NCI-H2196 (cell line): Measurements from ENCODE around the gene CHRNA4.
"Not testable (repeated sequence)": the region's sequence is repeated elsewhere in the genome, so short reads cannot be mapped to it uniquely, and the experiment has no call there.

ENCODE experiments used
- DNase-seq: peaks from one replicate; lab custom pipeline; 2025; ENCODE audit not compliant: unreplicated experiment; lab: John Stamatoyannopoulos, UW

CHRNA4 gene

DNA sequence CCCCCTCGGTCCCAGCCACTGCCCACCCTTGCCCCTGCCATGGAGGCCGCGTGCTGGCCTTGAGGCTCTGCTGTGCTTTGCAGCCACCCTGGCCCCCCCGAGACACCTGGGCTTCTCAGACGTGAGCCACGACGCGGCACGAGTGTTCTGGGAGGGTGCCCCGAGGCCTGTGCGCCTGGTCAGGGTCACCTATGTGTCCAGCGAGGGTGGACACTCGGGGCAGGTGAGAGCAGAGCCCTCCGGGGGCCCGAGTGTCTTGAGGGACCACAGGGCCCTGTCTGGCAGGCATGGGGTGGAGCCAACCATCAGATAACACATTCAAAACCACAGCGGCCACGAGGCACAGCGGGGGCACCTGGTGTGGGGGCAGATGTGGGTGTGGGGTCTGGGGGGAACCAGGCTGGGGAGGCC lies 49.3 kb downstream of the CHRNA4 start:
- no peak for DNase-seq

- no peak for DNase-seq
These were observed 49.8 kb downstream of the CHRNA4 start for GRCh38 chr20:63311186-63311832.

- no peak for DNase-seq
These were observed 50.7 kb downstream of the CHRNA4 start for GRCh38 chr20:63310265-63310991.

GRCh38 chr20:63309261-63310071 lies 51.7 kb downstream of the CHRNA4 start:
- peak; percentile 45 for DNase-seq

- DNase-seq: no peak
These were observed 52.8 kb downstream of the CHRNA4 start for GRCh38 chr20:63308218-63308911.

DNA sequence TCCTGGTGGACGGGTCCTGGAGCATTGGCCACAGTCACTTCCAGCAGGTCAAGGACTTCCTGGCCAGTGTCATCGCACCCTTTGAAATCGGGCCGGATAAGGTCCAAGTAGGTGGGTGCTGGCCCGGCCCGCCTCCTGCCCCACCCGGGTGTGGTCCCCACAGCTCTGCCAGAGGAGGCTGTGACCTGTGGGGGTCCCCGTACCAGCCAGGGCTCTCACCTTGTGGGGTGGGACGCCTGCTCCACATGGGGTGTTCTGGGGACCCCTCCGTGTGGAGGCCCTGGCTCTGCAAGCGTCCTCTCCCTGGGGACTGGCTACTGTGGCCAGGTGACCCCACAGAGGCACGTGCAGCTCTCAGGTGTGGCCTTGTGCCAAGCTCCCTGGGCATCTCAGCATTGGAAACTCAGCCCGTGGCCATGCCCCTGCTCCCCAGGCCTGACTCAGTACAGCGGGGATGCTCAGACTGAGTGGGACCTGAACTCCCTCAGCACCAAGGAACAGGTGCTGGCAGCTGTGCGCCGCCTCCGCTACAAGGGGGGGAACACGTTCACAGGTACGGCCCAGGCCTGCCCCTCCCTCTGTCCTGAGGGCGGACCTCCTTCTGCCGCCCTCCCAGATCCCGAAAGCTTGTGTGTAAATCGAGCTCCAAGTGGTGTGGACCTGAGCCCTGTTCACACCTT lies 53.5 kb downstream of the CHRNA4 start:
- no peak for DNase-seq

DNA sequence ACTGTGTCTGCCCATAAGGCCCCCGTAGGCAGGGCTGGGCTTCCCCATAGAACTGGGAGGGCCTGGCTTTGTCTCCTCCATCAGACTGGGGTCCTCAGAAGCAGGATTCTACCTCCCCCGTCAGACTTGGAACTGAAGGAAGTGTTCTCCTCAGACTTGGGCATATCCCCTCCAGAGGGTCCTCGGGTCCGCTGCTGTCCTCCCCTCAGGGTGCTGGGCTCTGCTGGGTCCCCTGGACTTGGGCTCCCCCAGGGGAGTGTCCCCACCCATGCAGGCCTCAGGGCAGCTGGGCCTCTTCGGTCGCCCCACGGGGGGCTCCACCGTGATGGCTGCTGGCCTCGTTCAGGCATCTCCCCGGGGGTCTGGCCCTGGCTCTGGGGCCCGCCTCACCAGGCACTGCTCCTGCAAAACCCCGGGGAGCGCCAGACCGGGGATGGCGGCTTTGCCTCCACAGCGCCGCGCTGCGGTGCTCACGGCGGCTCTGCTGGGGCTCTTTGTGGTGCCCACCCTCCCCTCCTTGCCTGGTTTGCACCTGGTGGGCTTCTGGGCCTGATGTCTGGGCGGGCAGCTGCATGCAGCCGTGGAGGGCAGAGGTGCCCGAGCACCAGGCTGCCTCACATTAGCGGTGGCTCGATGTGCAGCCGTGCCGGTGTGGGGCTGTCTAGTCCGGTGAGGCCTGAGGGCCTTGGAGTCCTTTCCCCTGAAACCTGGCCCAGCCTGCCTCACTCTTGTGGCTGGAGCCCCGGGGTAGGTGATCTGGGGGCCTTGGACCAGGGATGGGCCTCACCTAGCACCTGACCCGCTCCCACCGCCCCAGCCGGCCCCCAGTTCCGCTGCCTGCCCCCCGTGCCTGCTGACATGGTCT lies 54.2 kb downstream of the CHRNA4 start:
- no peak for DNase-seq

- DNase-seq: not testable (repeated sequence)
These were observed 55.0 kb downstream of the CHRNA4 start for GRCh38 chr20:63305933-63306672.

- DNase-seq: no peak
These were observed 55.8 kb downstream of the CHRNA4 start for GRCh38 chr20:63305393-63305792.

GRCh38 chr20:63303095-63303666 lies 58.0 kb downstream of the CHRNA4 start:
- DNase-seq: no peak

DNA sequence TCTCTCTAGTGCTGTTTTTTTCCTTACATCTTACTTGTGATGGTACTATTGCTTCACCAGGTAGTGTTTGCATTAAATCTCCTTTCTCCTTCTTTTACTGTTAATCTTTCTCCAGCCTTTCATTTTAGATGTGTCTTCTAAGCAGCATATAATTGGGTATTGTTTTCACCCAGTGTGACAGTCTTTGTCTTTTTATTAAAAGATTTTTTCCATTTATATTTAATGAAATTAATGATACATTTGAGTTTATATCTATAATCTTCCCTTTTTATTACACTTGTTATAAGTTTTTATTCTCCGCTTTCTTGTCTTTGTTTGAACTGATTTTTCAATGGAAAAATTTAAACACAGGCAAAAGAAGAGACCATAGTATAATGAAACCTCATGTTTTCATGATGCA lies 59.5 kb downstream of the CHRNA4 start:
- DNase-seq: no peak

DNA sequence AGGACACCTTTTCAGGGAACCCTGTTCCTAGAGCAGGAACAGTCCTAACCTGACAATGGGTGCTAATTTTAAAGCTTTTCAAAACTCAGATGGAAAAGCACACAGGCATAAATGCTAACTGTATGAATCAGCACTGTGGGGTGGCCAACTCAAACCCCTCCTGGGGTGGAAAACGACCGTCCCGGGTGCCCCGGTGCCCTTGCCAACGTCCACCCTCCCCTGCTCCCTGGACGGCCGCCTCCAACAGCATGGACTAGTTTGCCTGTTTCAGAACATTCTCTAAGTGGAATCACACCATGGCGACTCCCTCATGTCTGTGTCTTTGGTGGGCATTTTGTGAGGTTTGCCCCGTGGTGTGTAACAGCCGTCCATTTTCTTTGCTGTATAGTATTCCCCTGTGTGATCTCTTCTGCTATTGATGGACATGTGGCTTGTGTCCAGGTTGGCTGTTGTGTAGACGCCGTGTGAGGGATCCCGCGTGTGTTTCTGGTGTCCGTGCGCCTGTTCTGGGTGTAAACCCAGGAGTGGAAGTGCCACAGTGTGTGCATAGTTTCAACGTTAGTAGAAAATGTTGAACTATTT lies 62.3 kb downstream of the CHRNA4 start:
- no peak for DNase-seq

DNA sequence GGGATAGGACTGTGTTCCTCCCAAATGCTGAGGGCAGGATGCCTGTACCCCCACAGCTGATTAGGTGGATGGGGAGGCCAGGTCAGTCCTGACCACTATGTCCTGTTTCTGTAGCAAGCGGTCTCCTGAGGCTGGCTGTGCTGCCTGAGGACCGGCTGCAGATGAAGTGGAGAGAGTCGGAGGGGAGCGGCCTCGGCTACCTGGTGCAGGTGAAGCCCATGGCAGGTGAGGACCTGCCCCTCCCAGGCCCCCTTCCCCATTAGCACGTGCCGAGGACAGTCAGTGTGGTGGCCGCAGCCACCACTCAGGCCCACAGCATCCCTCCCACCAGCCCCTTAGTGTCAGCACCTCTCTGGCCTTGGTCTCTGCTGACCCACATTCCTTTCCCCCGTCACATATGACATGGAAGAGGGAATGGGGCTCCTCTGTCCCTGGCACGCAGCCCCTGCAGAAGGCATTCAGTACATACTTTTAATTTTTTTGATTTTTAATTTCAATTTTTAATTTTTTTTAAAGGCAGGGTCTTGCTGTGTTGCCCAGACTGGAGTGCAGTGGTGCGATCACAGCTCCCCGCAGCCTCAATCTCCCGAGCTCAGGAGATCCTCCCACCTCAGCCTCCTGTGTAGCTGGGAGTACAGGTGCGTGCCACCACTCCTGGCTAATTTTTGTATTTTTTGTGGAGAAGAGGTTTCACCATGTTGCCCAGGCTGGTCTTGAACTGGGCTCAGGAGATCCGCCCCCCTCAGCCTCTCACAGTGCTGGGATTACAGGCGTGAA lies 63.2 kb downstream of the CHRNA4 start:
- DNase-seq: no peak

DNA sequence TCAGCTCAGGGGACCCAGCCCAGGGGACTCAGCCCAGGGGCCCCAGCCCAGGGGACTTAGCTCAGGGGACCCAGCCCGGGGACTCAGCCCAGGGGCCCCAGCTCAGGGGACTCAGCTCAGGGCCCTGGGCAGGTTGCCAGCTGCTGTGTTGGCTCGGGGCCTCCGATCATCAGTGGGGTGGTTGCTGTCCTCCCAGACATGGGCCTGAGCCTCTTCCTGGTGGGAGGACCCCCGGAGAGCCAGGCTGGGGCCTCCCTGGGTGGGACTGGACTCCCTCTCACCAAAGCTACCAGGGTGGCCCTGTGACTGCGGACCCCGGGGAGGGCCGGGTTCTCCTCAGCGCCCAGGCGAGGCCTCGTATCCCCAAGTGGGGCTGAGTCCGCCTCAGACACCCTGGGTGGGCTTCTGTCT lies 63.8 kb downstream of the CHRNA4 start:
- DNase-seq: no peak

DNA sequence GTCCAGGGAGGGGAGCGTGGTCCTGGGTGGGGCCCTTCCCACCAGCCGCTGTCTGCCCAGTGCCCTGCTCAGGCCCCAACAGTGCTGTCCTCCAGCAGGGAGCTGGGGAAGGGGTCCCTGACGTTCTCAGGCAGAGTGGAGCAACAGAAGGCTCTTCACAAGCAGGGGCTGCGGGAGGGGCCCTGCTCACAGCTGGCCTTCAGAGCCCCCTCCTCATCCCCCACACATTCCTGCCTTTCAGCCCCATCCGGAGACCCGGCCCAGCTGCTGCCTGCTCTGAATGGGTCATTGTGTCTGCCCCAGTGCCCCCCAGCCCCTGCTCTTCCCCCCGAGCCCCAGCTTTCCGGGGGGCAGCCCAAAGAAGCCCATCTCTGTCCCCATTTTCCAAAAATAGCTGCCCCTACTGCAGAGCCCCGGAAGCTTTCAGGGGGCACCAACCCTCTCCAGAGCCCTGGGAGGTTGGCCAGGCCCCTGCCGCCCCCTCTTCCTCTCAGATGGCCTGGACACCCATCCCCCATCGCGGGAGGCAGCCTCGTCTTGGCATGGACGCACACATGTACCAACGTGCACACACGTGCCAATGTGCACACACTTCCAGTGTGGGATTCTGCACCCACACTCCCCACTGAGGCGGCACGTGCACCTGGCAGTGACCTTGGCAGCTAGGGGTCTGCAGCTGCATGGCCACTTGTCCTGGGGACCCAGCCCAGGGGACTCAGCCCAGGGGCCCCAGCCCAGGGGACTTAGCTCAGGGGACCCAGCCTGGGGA lies 64.4 kb downstream of the CHRNA4 start:
- no peak for DNase-seq

GRCh38 chr20:63295846-63296245 lies 65.3 kb downstream of the CHRNA4 start:
- DNase-seq: no peak

DNA sequence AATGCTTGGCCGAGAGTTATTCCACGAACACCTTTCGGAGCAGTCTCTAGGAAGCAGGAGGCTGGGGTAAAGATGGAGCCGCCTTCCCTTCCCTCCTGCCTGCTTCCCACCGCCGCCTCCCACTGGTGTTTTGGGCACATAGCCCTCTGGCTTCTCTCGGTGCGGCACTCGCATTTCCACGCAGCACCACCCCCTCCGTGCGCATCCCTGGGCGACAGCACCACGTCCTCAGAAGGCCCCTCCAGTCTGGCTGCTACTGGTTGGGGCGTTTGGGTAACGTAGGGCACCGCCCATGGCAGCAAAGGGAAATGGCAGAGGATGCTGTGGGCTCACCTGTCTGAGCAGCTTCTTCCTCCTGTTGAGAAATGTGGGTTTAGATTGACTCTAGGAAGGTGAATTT lies 65.7 kb downstream of the CHRNA4 start:
- no peak for DNase-seq
